Endodermal cell (in vitro differentiated cells): ENCODE data around the gene AKR7A2. TPM values are rescaled to one million over a fixed set of nuclear protein-coding genes. Genes with fewer than 3 reads are reported as not detected.
"Not testable (repeated sequence)": the region's sequence is repeated elsewhere in the genome, so short reads cannot be mapped to it uniquely, and the experiment has no call there.

ENCODE experiments used
- DNase-seq: peaks from one replicate; pipeline ENCODE4 v3.0.0-alpha.2; 2017
- H3K27ac ChIP-seq: 2 replicates; pipeline ENCODE4 v1.5.1; 2013; ENCODE audit warnings: mild to moderate bottlenecking, low read depth, low read length, moderate library complexity
- H3K27me3 ChIP-seq: 2 replicates; pipeline ENCODE4 v1.6.1; 2013; ENCODE audit warnings: mild to moderate bottlenecking, low read length, moderate library complexity; ENCODE audit not compliant: insufficient read depth, control insufficient read depth, poor library complexity, severe bottlenecking
- H3K36me3 ChIP-seq: 2 replicates; pipeline ENCODE4 v1.7.0; 2013; ENCODE audit warnings: mild to moderate bottlenecking, low read length, moderate library complexity; ENCODE audit not compliant: control insufficient read depth, insufficient read depth
- H3K4me1 ChIP-seq: one replicate; pipeline ENCODE4 v1.7.0; 2013; ENCODE audit warnings: low read length; ENCODE audit not compliant: control insufficient read depth, insufficient read depth
- H3K4me3 ChIP-seq: 2 replicates; pipeline ENCODE4 v1.5.1; 2013; ENCODE audit warnings: mild to moderate bottlenecking, low read length, moderate library complexity
- H3K9ac ChIP-seq: 2 replicates; pipeline ENCODE4 v1.6.1; 2013; ENCODE audit warnings: mild to moderate bottlenecking, low read length, moderate library complexity; ENCODE audit not compliant: poor library complexity, severe bottlenecking; ENCODE audit errors: extremely low read depth
- H3K9me3 ChIP-seq: 2 replicates; pipeline ENCODE4 v1.6.1; 2013; ENCODE audit warnings: mild to moderate bottlenecking, low read length, moderate library complexity; ENCODE audit not compliant: control insufficient read depth
- H3K27ac Mint-ChIP-seq: 2 replicates; pipeline ENCODE4 v1.8.0; 2020; ENCODE audit warnings: mixed read lengths
- H3K27me3 Mint-ChIP-seq: 2 replicates; pipeline ENCODE4 v1.8.0; 2021; ENCODE audit warnings: mild to moderate bottlenecking, mixed read lengths; ENCODE audit not compliant: insufficient read depth
- H3K36me3 Mint-ChIP-seq: 2 replicates; pipeline ENCODE4 v1.8.0; 2020; ENCODE audit warnings: low read depth, mixed read lengths
- H3K4me1 Mint-ChIP-seq: 2 replicates; pipeline ENCODE4 v1.8.0; 2020; ENCODE audit warnings: mixed read lengths
- H3K4me3 Mint-ChIP-seq: 2 replicates; pipeline ENCODE4 v1.8.0; 2020; ENCODE audit warnings: mild to moderate bottlenecking, moderate library complexity, mixed read lengths
- H3K9me3 Mint-ChIP-seq: 2 replicates; pipeline ENCODE4 v1.8.0; 2020; ENCODE audit warnings: mild to moderate bottlenecking, mixed read lengths
- CTCF ChIP-seq: fragments of 200-600 bp; sonication (generic); conservative IDR thresholded peaks from 2 replicates; pipeline ENCODE4 v1.5.0; 2021; ENCODE audit warnings: antibody characterized with exemption, mild to moderate bottlenecking
- WGBS, 2 experiments: methylation state at CpG; one replicate each; pipeline versions ENCODE4 v1.1.5 to v1.1.7; 2013; ENCODE audit warnings: missing lambda C conversion rate in 2 of 2, mixed read lengths in 1 of 2; ENCODE audit not compliant: insufficient coverage in 1 of 2, insufficient read length in 1 of 2; 5-methylcytosine and 5-hydroxymethylcytosine counted together
- total RNA-seq, 2 donors: library from RNA; stranded (reverse); fragmentation: NEBNext Ultra II Directional in 1 of 2; extraction: Animal tissue kit (Norgen Biotek cat#: 25700) in 1 of 2; gene quantifications; 2 replicates in 1 of 2; 3 replicates in 1 of 2; pipeline ENCODE4 v1.2.1, GENCODE V29; 2021

AKR7A2 gene
- total RNA-seq, 2 donors from 2014 or later: 47.8 to 66.1 TPM

DNA sequence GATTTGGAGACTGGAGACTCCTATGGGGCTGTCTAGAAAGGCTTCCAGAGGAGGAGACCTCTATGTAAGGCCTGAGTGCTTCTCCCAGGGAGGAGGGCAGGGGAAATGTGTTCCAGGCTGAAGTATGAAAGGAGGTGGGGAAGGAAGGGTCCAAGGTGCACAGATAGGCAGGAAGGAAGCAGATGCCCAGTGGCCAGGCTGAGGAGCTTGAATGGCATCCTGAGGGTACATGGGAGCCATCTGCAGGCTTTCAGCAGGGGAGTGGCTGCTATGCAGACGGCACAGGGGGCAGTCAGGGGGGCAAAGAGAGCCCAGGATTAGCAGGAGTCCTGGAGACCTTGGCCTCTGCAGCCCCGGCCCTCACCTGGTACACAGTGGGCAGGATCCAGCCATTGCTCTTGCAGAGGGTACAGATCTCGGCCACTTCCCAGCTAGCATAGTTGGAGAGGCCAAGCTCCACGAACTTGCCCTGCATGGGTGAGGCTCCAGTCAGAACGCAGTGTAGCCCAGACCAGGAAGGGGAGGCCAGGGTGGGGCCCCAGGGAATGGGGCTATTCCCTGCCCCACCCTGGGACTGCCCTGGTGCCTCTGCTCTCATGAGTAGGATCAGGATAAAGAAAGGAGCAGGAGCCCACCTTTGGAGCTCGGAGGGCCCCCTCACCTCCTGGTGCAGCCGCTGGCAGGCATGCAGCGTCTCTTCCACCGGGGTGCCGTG lies 4.0 kb downstream of the AKR7A2 start:
- Mint-ChIP-seq H3K27me3 (no peaks in the 10 kb centered on the region), H3K4me3 (no peak overlapping the region)

GRCh38 chr1:19306941-19307340 lies 5.0 kb downstream of the AKR7A2 start:
- TF ChIP-seq CTCF: no peak
- Histone ChIP-seq H3K9ac (no peak overlapping the region), H3K27me3 (no peaks in the 10 kb centered on the region), H3K4me1 (peaks cover 3% of the 10 kb centered on the region), H3K36me3 (peaks cover 59% of the 10 kb centered on the region), H3K27ac (no peak overlapping the region), H3K9me3 (no peaks in the 10 kb centered on the region), H3K4me3 (no peak overlapping the region)
- Mint-ChIP-seq H3K4me1 (peaks cover 6% of the 10 kb centered on the region), H3K27ac (no peak overlapping the region), H3K36me3 (peaks cover 58% of the 10 kb centered on the region), H3K9me3 (no peaks in the 10 kb centered on the region), H3K27me3 (no peaks in the 10 kb centered on the region), H3K4me3 (no peak overlapping the region)
- no peak for DNase-seq
- WGBS, 2 experiments: 95% methylated on average over 6 of the region's 6 CpGs; no CpG with 5 or more reads in 1 of the 2 experiments

More for the DNA sequence above, 4.0 kb downstream of the AKR7A2 start:
- Histone ChIP-seq H3K4me1 (peaks cover 3% of the 10 kb centered on the region), H3K9ac (no peak overlapping the region), H3K27me3 (no peaks in the 10 kb centered on the region), H3K9me3 (no peaks in the 10 kb centered on the region), H3K27ac (no peak overlapping the region), H3K36me3 (peaks cover 55% of the 10 kb centered on the region), H3K4me3 (no peak overlapping the region)
- 95% methylated on average over 8 to 10 of the region's 10 CpGs for WGBS, 2 experiments
- Mint-ChIP-seq H3K9me3 (no peaks in the 10 kb centered on the region), H3K4me1 (peaks cover 10% of the 10 kb centered on the region), H3K27ac (no peak overlapping the region), H3K36me3 (peaks cover 48% of the 10 kb centered on the region)
- no peak for TF ChIP-seq CTCF
- no peak for DNase-seq

DNA sequence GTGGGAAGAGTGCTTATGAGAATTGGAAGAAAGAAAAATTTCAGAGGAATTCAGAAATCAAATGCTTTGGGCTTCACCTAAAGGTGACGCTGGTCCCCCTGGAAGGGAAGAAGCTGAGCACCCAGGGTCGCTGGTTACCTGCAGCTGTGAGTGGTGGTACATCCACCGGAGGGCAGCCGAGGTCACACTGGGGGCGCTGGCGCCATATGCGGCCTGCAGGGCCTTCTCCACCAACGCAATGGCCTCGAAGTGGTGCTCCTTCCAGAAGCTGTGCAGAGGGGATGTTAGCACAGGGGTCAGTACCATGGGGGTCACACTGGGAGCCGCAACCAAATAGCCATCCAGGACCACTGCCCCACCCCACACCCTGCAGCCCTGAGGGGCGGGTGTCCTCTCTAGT lies 6.1 kb downstream of the AKR7A2 start:
- no peaks in the 10 kb centered on the region for H3K9me3 Mint-ChIP-seq
- H3K27ac Mint-ChIP-seq: no peak overlapping the region
- peaks cover 62% of the 10 kb centered on the region for H3K36me3 Mint-ChIP-seq
- H3K9me3 ChIP-seq: no peaks in the 10 kb centered on the region
- peaks cover 3% of the 10 kb centered on the region for H3K4me1 ChIP-seq
- WGBS, 2 experiments: 90 to 96% methylated on average over 3 to 11 of the region's 11 CpGs
- no peak overlapping the region for H3K27ac ChIP-seq
- H3K4me3 ChIP-seq: no peak overlapping the region
- H3K36me3 ChIP-seq: peaks cover 59% of the 10 kb centered on the region
- no peaks in the 10 kb centered on the region for H3K27me3 Mint-ChIP-seq
- no peak for DNase-seq
- H3K4me3 Mint-ChIP-seq: no peak overlapping the region
- H3K9ac ChIP-seq: no peak overlapping the region
- no peaks in the 10 kb centered on the region for H3K27me3 ChIP-seq
- peaks cover 1% of the 10 kb centered on the region for H3K4me1 Mint-ChIP-seq
- TF ChIP-seq CTCF: no peak

- H3K4me1 ChIP-seq, H3K27me3 ChIP-seq, DNase-seq, H3K4me3 Mint-ChIP-seq, H3K9ac ChIP-seq, H3K4me1 Mint-ChIP-seq, H3K4me3 ChIP-seq, H3K27me3 Mint-ChIP-seq, H3K9me3 Mint-ChIP-seq, H3K27ac Mint-ChIP-seq, H3K27ac ChIP-seq, H3K9me3 ChIP-seq: not testable (repeated sequence)
- 93 to 100% methylated on average over 3 to 10 of the region's 10 CpGs for WGBS, 2 experiments
- H3K36me3 ChIP-seq: peaks cover 59% of the 10 kb centered on the region
- peaks cover 72% of the 10 kb centered on the region for H3K36me3 Mint-ChIP-seq
Observed at GRCh38 chr1:19304081-19304480, 7.9 kb downstream of the AKR7A2 start.
